IMR-90 (cell line): ENCODE results near the gene PCDHGA9. TPM values are rescaled to one million over a fixed set of nuclear protein-coding genes. Genes with fewer than 3 reads are reported as not detected.

Experiments used
- ATAC-seq: fragments of 200-7000 bp; cut with Tn5 transposase; 2 replicates; pipeline ENCODE4 v1.9.1; 2020; ENCODE audit warnings: low read depth, mild to moderate bottlenecking, moderate library complexity
- BruUV-seq: library from RNA; stranded (reverse); fragments of 400-500 nt; replicated peaks from 2 replicates; lab custom pipeline; 2021; lab: Mats Ljungman, UMichigan
- CTCF ChIA-PET: fragments of 300-600 bp; formaldehyde crosslinking; extraction: SDS; loops from one replicate; lab custom pipeline; 2021; ENCODE audit warnings: antibody characterized with exemption; lab: Yijun Ruan, JAX
- POLR2A ChIA-PET: fragments of 300-600 bp; sonication (Branson Sonifier 250); formaldehyde crosslinking; loops from one replicate; lab custom pipeline; 2022; ENCODE audit warnings: antibody characterized with exemption; ENCODE audit not compliant: unreplicated experiment; lab: Charles Lee
- DNase-seq: peaks from one replicate; pipeline ENCODE4 v3.0.0; 2013
- H2AFZ ChIP-seq: replicated peaks from 2 replicates; pipeline ENCODE3; 2013; ENCODE audit warnings: low read length, mild to moderate bottlenecking; ENCODE audit not compliant: poor library complexity
- H2AK5ac ChIP-seq: 2 replicates; pipeline ENCODE4 v1.6.1; 2013; ENCODE audit warnings: low read depth, low read length, inconsistent platforms
- H2AK9ac ChIP-seq: replicated peaks from 2 replicates; pipeline ENCODE3; 2013; ENCODE audit warnings: mild to moderate bottlenecking, low read depth, low read length, moderate library complexity; ENCODE audit not compliant: poor library complexity
- H2BK120ac ChIP-seq: 2 replicates; pipeline ENCODE4 v1.6.1; 2013; ENCODE audit warnings: low read depth, low read length, inconsistent platforms
- H2BK15ac ChIP-seq: 3 replicates; pipeline ENCODE4 v1.6.1; 2013; ENCODE audit warnings: low read depth, low read length, inconsistent platforms
- H2BK20ac ChIP-seq: 2 replicates; pipeline ENCODE4 v1.6.1; 2013; ENCODE audit warnings: low read depth, mild to moderate bottlenecking, inconsistent platforms, low read length, moderate library complexity
- H2BK5ac ChIP-seq: 2 replicates; pipeline ENCODE4 v1.6.1; 2013; ENCODE audit warnings: mild to moderate bottlenecking, low read depth, low read length, inconsistent platforms; ENCODE audit not compliant: poor library complexity, severe bottlenecking
- H3K14ac ChIP-seq: replicated peaks from 2 replicates; pipeline ENCODE4 v1.6.1; 2013; ENCODE audit warnings: low read depth, low read length, inconsistent platforms
- H3K18ac ChIP-seq: 2 replicates; pipeline ENCODE4 v1.6.1; 2013; ENCODE audit warnings: low read depth, low read length, control low read depth
- H3K23ac ChIP-seq: 2 replicates; pipeline ENCODE4 v1.6.1; 2013; ENCODE audit warnings: low read depth, low read length, inconsistent platforms
- H3K27ac ChIP-seq: 2 replicates; pipeline ENCODE4 v1.5.1; 2013; ENCODE audit warnings: mild to moderate bottlenecking, control low read depth, low read length; ENCODE audit not compliant: insufficient read depth
- H3K27me3 ChIP-seq: 2 replicates; pipeline ENCODE4 v1.6.1; 2013; ENCODE audit warnings: low read length; ENCODE audit not compliant: control insufficient read depth, insufficient read depth
- H3K36me3 ChIP-seq: 2 replicates; pipeline ENCODE4 v1.6.1; 2013; ENCODE audit warnings: low read length, mixed read lengths; ENCODE audit not compliant: control insufficient read depth, insufficient read depth
- H3K4ac ChIP-seq: 2 replicates; pipeline ENCODE4 v1.6.1; 2013; ENCODE audit warnings: low read depth, low read length, inconsistent platforms
- H3K4me1 ChIP-seq: 2 replicates; pipeline ENCODE4 v1.6.1; 2013; ENCODE audit warnings: low read length, mixed read lengths; ENCODE audit not compliant: control insufficient read depth, insufficient read depth
- H3K4me2 ChIP-seq: 2 replicates; pipeline ENCODE4 v1.6.1; 2013; ENCODE audit warnings: low read depth, mild to moderate bottlenecking, control low read depth, low read length, moderate library complexity
- H3K4me3 ChIP-seq: 2 replicates; pipeline ENCODE4 v1.5.1; 2013; ENCODE audit warnings: low read depth, mild to moderate bottlenecking, control low read depth, low read length, moderate library complexity; ENCODE audit not compliant: insufficient read depth
- H3K56ac ChIP-seq: 2 replicates; pipeline ENCODE4 v1.6.1; 2013; ENCODE audit warnings: low read length, inconsistent platforms; ENCODE audit not compliant: insufficient read depth; ENCODE audit errors: extremely low read depth
- H3K79me1 ChIP-seq, 2 experiments: 2 replicates each; pipeline ENCODE4 v1.6.1; 2013; ENCODE audit warnings: low read length in 2 of 2, inconsistent platforms in 1 of 2, low read depth in 1 of 2
- H3K9ac ChIP-seq: 2 replicates; pipeline ENCODE4 v1.6.1; 2013; ENCODE audit warnings: low read depth, low read length, control low read depth
- H3K9me1 ChIP-seq: 2 replicates; pipeline ENCODE4 v1.6.1; 2013; ENCODE audit warnings: low read length, inconsistent platforms; ENCODE audit not compliant: insufficient read depth
- H3K9me3 ChIP-seq: 2 replicates; pipeline ENCODE4 v1.6.1; 2013; ENCODE audit warnings: low read length; ENCODE audit not compliant: control insufficient read depth, insufficient read depth
- H4K20me1 ChIP-seq: 2 replicates; pipeline ENCODE4 v1.6.1; 2013; ENCODE audit warnings: low read length, inconsistent platforms; ENCODE audit not compliant: insufficient read depth
- H4K5ac ChIP-seq: 2 replicates; pipeline ENCODE4 v1.6.1; 2013; ENCODE audit warnings: mild to moderate bottlenecking, low read depth, low read length, control low read depth
- H4K8ac ChIP-seq, 2 experiments: 2 replicates each; pipeline ENCODE4 v1.6.1; 2013; ENCODE audit warnings: low read depth in 2 of 2, low read length in 2 of 2, control low read depth in 1 of 2, inconsistent platforms in 1 of 2
- H4K91ac ChIP-seq: 2 replicates; pipeline ENCODE4 v1.6.1; 2013; ENCODE audit warnings: low read depth, low read length, inconsistent platforms; ENCODE audit not compliant: insufficient read depth
- BHLHE40 ChIP-seq: fragments of 150-350 bp; IDR thresholded peaks from 2 replicates; pipeline ENCODE4 v1.6.1; 2016; ENCODE audit warnings: mild to moderate bottlenecking, low read depth, low read length
- CEBPB ChIP-seq: IDR thresholded peaks from 2 replicates; pipeline ENCODE4 v1.6.1; 2012; ENCODE audit warnings: low read depth, low read length, improper control_type of control experiment
- CHD1 ChIP-seq: IDR thresholded peaks from 2 replicates; pipeline ENCODE4 v1.6.1; 2012; ENCODE audit warnings: low read depth, low read length, improper control_type of control experiment
- CTCF ChIP-seq: conservative IDR thresholded peaks from 2 replicates; pipeline ENCODE4 v1.5.1; 2012; ENCODE audit warnings: mild to moderate bottlenecking, low read depth, low read length, improper control_type of control experiment
- ELK1 ChIP-seq: fragments of 150-350 bp; IDR thresholded peaks from 2 replicates; pipeline ENCODE4 v1.6.1; 2016; ENCODE audit warnings: low read depth, mild to moderate bottlenecking, low read length, moderate library complexity, borderline replicate concordance
- FOS ChIP-seq: fragments of 150-350 bp; IDR thresholded peaks from 2 replicates; pipeline ENCODE4 v1.6.1; 2016; ENCODE audit warnings: low read depth, low read length
- MAFK ChIP-seq: IDR thresholded peaks from 2 replicates; pipeline ENCODE4 v1.6.1; 2012; ENCODE audit warnings: low read depth, low read length, improper control_type of control experiment
- MXI1 ChIP-seq: IDR thresholded peaks from 2 replicates; pipeline ENCODE4 v1.6.1; 2012; ENCODE audit warnings: low read depth, mild to moderate bottlenecking, low read length, moderate library complexity, borderline replicate concordance
- NFE2L2 ChIP-seq: fragments of 150-350 bp; IDR thresholded peaks from 2 replicates; pipeline ENCODE4 v1.6.1; 2016; ENCODE audit warnings: low read depth, mild to moderate bottlenecking, low read length
- POLR2A ChIP-seq: IDR thresholded peaks from 2 replicates; pipeline ENCODE4 v1.6.1; 2012; ENCODE audit warnings: mild to moderate bottlenecking, low read depth, low read length
- RAD21 ChIP-seq: IDR thresholded peaks from 2 replicates; pipeline ENCODE4 v1.6.1; 2012; ENCODE audit warnings: low read length, improper control_type of control experiment
- RCOR1 ChIP-seq: IDR thresholded peaks from 2 replicates; pipeline ENCODE4 v1.6.1; 2012; ENCODE audit warnings: mild to moderate bottlenecking, low read length, improper control_type of control experiment; ENCODE audit not compliant: insufficient replicate concordance
- RFX5 ChIP-seq: IDR thresholded peaks from 2 replicates; pipeline ENCODE4 v1.8.0; 2012; ENCODE audit warnings: low read depth, mild to moderate bottlenecking, low read length, moderate library complexity
- SMC3 ChIP-seq: fragments of 150-350 bp; IDR thresholded peaks from 2 replicates; pipeline ENCODE4 v1.6.1; 2016; ENCODE audit warnings: low read depth, mild to moderate bottlenecking, antibody characterized with exemption, low read length, moderate library complexity
- USF2 ChIP-seq: fragments of 150-350 bp; IDR thresholded peaks from 2 replicates; pipeline ENCODE4 v1.6.1; 2017; ENCODE audit warnings: mild to moderate bottlenecking, antibody characterized with exemption, low read length, low read depth
- WGBS, 2 experiments: methylation state at CpG; one replicate each; pipeline versions ENCODE4 v1.1.5 to v1.1.7; 2013; ENCODE audit warnings: missing lambda C conversion rate in 2 of 2; ENCODE audit not compliant: insufficient read length in 1 of 2; ENCODE audit errors: extremely low coverage in 2 of 2; 5-methylcytosine and 5-hydroxymethylcytosine counted together
- dilution Hi-C: fragments of 300-500 bp; cut with HindIII; formaldehyde crosslinking; loops from one replicate; pipeline ENCODE4 v1.14.3; 2018; ENCODE audit warnings: low sequenced_read_pairs; ENCODE audit not compliant: unreplicated experiment
- in situ Hi-C: fragments of 300-500 bp; cut with MboI; formaldehyde crosslinking; loops from 3 replicates; pipeline ENCODE4 v1.14.3; 2019; ENCODE audit warnings: low sequenced_read_pairs, inconsistent platforms, mixed read lengths
- intact Hi-C: fragments of 100-400 bp; cut with micrococcal nuclease; formaldehyde crosslinking; loops from 2 replicates; pipeline ENCODE4 v1.10.0; 2022
- polyA plus RNA-seq, 3 experiments: library from polyadenylated mRNA; depleted of rRNA; stranded (reverse); fragments of >200 nt; gene quantifications; 2 replicates each; pipeline ENCODE4 v1.2.3, GENCODE V29; 2012; ENCODE audit warnings: low replicate concordance in 1 of 3
- total RNA-seq: library from RNA; depleted of rRNA; stranded (reverse); fragments of >200 nt; gene quantifications from 2 replicates; pipeline ENCODE4 v1.2.3, GENCODE V29; 2012

PCDHGA9 gene
- total and polyA plus RNA-seq, 2 of the 4 experiments (the other 2 are of a cell fraction) = 1.8 to 4.5 TPM

GRCh38 chr5:141363952-141364660, 38.5 kb upstream of the PCDHGA9 start, which contains the start of gene PCDHGA5:
PCDHGA5 (plus strand) TSS chr5:141364162; CDS start chr5:141364331, 169 bp downstream.
- Histone ChIP-seq H2BK120ac (no peak within 1 kb of the TSS), H3K9me1 (no peaks in the 10 kb centered on the region), H2BK20ac (no peak within 1 kb of the TSS), H3K36me3 (peaks cover 14% of the 10 kb centered on the region; the same call in 1 of the 2 replicates), H2BK15ac (no peak within 1 kb of the TSS), H4K91ac (no peak within 1 kb of the TSS), H4K8ac (no peak within 1 kb of the TSS), H3K23ac (no peak within 1 kb of the TSS), H2AK5ac (no peak within 1 kb of the TSS), H4K20me1 (no peaks in the 10 kb centered on the region), H2BK5ac (no peak within 1 kb of the TSS), H3K18ac (no peak within 1 kb of the TSS), H3K79me1 (peaks cover 0 to 3% of the 10 kb centered on the region in 2 experiments; a peak in 1 of 4 replicates), H4K5ac (no peak within 1 kb of the TSS), H3K56ac (0 out of 2 replicates have a peak within 1 kb of the TSS, but pooled peaks have one; percentile 21), H3K27ac (no peak within 1 kb of the TSS), H2AK9ac (no peak within 1 kb of the TSS), H3K4me1 (peaks cover 2% of the 10 kb centered on the region; the same call in 1 of the 2 replicates), H2AFZ (peak within 1 kb of the TSS; percentile 73), H3K4me2 (peak within 1 kb of the TSS; percentile 41), H3K9ac (0 out of 2 replicates have a peak within 1 kb of the TSS, but pooled peaks have one; percentile 52), H3K4ac (no peak within 1 kb of the TSS), H3K9me3 (peaks cover 51% of the 10 kb centered on the region), H3K27me3 (peaks cover 2% of the 10 kb centered on the region; the same call in 1 of the 2 replicates), H3K4me3 (peak within 1 kb of the TSS; percentile 48), H3K14ac (no peak within 1 kb of the TSS)
- ChIA-PET POLR2A (no interaction called here), CTCF (no interaction called here)
- ATAC-seq (peak; percentile 75), DNase-seq (peak; percentile 40)
- intact Hi-C loops = loop anchor here (5.0 kb wide), 1 partner anchor 37 kb away; no protein-coding TSS in a partner anchor
- in situ Hi-C loops = no loop called here
- BruUV-seq = no TSS peak
- dilution Hi-C loops = no loop called here
- 0% methylated on average over 2 of the region's 34 CpGs; no CpG with 5 or more reads in 1 of the 2 experiments for WGBS, 2 experiments
- TF ChIP-seq USF2 (no peak), NFE2L2 (no peak), CTCF (peak; percentile 40), SMC3 (no peak), POLR2A (no peak), ELK1 (no peak), CHD1 (no peak), BHLHE40 (no peak), CEBPB (no peak), MAFK (no peak), RFX5 (no peak), FOS (no peak), RCOR1 (no peak), MXI1 (no peak), RAD21 (peak; percentile 33; the same call in 1 of the 2 replicates)
